HG02938 (cell line): Measurements from ENCODE around the gene FAM204A.

Experiments
- ATAC-seq: cut with Tn5 transposase; IDR thresholded peaks from one replicate; pipeline ENCODE4 v1.9.1; 2021; ENCODE audit warnings: mild to moderate bottlenecking, moderate library complexity; ENCODE audit not compliant: unreplicated experiment

Gene FAM204A

DNA sequence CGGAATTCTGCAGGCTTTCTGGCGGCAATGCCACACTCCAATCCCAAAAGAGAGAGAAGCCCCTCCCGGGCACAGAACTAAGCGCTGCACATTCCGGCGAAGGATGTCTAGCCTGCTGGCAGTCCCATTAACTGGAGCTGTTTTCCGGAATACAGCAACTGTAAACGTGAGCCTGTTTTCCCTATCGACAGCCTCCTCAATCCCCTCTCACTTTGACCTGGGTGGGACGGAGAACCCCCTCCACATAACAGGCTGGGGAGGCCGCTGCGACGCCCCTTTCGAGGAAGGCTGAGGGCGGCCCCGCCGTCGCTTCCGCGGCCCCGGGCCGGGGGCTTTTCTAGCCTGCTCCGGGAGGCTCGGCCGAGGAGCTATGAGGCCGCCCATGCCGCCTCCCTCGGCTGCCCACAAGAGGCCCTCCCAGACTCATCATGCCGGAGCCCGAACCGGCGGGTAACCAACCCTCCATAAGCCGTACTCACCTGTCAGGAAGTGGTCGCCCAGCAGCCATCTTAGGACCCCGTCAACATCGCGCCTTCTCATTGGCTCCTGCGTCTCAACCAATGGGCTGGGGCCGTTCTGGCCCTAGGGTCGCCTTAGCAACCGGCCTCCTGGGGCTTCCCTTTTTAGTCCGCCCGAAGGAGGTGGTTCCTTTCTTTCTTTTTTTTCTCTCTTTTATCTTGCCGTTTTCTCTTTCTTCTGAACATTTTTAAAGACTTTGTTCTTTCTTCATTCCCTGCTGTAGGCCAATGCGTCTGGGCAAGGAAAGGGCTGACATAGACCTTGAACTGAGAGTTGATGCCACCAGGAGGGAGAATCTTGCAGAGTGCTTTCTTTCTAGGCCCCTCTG is at the start of gene FAM204A:
Gene FAM204A, minus strand, starts transcription at position 534 of the 847 bp plus-strand sequence. CDS start 5,909 bp downstream, outside the sequence.
- peak; percentile 100 for ATAC-seq

DNA sequence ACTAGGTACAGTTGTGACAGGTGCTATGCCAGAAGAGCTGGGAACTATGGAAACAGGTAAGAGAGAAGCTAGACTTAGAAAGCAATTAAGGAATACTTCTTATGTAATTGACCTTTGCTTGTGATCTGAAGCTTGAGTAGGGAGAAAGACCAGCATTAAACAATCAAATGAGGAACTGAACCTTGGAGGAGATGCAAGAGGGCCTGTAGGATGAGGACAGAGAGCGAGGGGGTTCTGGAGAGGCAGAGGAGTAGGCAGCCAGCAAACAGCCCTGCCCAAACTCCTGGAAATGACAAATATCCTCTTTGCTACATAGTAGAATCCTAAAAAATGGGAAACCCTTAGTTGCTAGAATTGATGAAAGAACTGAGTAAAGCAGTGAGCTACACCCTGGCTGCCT is 41.6 kb upstream of the FAM204A start:
- no peak for ATAC-seq

DNA sequence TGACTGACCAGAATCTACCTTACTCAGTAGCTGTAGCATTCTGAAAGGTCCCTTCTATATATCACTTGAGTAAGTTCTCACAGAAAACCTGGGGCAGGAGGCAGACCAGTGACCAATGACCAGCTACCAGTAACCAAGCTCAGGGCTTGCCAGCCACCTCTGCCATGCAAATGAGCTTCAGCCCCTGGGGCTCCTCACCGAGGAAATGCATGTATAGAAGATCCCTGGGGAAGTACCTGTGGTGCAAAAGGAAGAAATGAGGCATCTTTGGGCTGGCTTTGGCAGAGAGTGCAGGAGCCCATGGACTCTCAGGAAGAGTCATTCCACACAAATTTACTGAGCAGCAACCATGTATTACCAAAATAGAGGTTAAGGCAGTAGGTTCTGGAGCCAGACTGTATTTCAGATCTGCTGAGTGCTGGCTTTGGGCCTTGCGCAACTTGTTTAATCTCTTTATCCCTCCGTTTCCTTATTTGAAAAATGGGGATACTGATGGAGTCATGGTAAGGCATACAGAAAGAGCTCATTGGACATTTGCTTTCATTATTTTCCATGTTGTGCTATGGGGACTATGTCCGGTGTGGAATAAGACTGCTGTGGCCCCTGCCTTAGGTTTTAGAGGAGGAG is 41.1 kb upstream of the FAM204A start:
- ATAC-seq, result no peak

DNA sequence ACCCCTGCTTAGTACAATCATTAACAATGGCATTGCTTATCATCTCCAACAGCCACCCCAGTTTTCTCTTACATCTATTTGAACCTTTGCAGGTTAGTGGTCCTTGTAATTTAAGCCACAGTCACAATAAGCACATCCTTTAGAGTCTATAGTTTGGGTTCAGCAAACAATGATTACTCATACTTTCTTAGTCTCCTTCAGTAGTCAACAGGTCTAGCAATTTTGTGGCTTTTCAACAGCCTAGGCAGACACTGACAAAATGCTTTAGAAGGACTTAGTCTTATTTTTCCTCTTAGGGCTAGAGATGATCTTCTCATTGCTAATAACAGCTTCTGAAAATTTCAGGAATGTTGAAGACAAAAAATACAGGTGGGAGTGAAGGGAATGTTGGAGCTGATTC is 32.3 kb upstream of the FAM204A start:
- ATAC-seq, result no peak

DNA sequence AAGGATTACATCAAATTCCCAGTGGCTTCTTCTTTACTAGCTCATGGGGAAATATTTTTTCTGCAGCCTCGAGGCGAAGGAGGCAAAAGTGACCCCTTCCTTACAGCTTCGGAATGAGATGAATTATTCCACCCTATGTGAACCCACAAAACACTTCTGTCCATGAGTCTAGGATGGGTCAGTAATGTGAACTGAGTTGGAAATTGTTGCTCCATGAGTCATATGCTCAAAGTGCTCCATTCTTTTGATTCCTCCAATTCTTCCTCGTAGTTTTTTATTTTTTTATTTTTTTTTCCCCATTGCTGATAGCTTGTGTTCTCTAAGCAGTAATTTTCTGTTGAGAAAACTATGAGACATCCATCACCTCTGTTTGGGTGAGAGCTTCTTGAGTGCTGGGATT is 31.7 kb upstream of the FAM204A start:
- no peak for ATAC-seq

DNA sequence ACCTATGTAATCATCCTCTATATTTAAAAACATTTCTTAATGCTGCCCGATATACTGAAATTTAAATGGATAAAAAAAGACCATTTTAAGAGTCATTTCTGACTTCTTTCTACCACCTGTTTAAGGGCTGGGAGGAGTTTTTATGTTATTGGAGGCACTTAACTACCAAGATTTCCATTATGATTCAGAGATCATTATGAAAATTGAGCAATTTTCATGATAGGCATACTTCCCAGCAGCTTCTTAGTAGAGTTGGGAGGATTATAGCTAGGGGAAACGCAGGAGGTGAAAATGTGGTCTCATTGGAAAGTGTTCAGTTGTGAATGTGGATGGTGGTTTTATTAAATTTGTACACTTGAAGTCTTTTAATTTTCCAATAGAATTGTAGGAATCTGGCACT is 28.4 kb upstream of the FAM204A start:
- ATAC-seq, result no peak

DNA sequence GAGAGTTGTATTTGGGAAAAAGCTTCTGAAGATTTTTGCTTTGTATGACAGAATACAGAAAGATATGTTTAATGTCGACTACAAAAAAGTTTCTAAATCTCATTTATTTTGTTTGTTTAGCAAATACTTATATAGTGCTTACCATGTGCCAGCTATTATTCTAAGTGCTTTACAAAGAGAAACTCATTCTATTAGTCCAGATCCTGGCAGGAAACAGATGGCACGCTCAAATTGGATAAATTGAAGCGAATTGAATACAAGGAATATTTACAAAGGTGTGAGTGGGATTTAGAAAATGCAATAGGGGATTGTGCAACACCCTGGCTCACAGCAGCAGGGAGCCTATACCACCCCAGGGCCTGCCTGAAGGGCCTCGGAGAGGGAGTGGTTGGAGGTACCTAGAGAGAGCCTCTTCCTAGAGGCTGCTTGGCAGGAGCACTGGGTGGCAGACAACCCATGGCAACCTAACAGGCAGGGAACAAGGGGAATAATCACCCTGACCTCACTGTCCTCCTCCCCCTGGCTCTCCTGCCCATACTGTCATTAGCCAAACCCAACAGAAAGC is 27.6 kb upstream of the FAM204A start:
- ATAC-seq, result no peak

DNA sequence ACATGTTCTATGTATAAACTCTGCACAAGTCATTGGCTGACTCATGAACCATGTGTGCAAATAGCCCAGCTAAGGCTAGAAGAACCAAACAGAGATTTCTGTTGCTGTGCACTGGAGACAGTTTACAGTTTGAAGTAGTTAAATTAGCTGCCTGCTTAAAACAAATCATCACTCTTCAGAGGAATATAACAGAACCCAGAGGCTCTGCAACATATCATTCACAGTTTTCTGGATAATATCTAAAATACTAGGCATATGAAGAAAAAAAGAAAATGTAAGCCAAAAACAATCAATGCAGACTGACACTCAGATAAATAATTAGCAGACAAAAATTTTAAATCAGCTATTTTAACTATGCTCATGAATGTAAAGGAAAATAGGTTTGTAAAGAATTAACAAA is 23.6 kb upstream of the FAM204A start:
- ATAC-seq, result no peak

DNA sequence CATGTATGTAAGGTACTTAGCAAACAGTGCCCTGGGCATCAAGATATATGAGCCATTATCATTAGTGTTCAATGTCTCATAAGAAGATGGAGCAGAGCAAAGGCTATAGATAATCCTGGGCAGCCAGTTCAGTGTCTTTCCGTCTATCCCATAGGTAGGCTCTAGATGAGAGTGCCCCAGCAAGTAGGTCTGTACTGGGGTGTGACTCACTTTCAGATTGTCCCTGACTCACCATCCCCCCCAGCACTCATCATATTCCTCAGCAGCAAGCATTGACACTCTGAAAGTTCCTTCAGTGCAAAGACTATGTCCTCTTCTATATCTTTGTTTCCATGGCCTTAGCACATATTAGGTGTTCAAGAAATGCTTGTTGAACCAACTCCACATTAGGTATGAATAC is 20.0 kb upstream of the FAM204A start:
- no peak for ATAC-seq

DNA sequence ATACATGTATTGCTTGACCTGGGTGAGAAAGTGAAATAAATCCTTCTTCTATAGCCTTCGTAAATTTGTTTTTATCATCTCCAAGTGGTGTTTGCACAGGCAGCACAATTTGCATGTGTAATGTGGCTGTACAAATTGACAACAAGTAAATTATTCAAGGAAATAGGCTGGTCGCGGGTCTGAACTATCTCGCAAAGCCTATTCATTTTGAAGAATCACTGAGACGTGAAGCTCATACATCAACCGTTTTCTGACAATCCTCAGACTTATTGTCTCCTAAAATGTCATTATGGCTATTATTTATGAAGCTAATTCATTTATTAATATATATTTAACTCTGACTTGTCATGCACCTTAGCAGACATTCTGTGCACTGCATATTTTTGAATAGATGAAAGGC is 16.2 kb upstream of the FAM204A start:
- ATAC-seq, result no peak

DNA sequence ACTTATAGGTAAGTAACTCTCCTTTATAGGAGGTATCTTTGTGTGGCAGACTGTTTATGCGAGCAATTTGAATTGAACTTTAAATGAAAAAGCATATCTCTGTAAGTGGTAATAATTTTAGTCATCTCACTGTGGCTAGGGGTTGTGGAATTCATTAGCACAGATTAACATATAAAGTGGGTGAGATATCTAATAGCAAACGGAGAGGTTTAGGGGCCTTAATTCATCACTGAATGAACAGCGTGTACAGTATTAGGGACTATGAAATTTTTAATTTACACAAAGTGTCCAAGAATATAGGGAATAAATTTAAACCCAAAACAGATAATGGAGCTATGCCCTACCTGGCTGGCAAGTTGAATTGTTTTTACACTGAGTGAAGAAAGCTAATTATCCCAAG is 15.7 kb upstream of the FAM204A start:
- no peak for ATAC-seq

DNA sequence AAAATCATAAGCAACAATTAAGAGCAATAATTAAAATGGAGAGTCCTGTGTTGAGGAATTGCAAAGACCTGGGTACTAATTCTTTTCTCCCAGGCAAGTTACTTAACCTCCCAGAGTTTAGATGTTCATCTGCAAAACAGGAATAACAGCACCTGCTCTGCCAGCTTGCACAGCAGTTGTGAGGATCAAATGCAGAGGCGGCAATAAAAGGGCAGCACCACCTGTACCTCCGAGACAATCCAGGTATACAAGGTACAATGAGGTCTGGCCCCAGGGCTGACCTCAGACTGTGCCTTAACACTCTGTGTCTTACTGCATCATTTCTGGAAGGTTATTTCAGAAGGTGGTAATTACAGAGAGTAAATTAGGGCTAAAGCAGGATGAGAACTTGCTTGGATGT is 14.5 kb upstream of the FAM204A start:
- no peak for ATAC-seq

DNA sequence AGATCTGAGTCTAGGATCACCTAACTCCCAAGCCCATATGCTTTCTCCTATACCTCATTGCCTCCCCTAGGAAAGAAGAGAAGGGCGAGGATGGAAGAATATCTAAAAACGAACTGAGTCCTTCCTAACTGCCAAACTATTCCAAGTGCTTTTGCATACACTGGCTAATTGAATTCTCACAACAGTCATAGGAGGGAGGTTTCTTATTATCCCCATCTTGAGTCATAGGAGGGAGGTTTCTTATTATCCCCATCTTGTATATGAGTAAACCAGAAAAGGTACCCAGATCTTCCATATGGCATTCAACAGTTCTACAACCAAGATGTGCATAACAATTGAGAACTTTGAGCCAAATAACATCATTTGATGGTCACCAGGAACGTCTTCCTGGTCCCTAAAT is 13.1 kb upstream of the FAM204A start:
- no peak for ATAC-seq

DNA sequence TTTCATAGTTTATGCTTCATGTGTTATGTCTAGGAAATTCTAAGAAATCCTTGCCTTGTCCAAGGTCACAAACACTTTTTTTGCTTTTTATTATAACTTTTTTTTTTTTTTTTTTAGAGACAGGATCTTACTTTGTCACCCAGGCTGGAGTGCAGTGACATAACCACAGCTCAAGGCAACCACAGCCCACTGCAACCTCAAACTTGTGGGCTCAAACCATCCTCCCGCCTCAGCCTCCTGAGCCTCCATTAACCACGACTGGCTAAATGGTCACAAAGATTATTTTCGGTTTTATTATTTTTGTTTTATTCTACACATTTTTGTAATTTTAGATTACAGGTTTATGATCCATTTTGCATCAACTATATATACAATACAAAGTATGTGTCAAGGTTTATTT is 7.1 kb upstream of the FAM204A start:
- no peak for ATAC-seq

DNA sequence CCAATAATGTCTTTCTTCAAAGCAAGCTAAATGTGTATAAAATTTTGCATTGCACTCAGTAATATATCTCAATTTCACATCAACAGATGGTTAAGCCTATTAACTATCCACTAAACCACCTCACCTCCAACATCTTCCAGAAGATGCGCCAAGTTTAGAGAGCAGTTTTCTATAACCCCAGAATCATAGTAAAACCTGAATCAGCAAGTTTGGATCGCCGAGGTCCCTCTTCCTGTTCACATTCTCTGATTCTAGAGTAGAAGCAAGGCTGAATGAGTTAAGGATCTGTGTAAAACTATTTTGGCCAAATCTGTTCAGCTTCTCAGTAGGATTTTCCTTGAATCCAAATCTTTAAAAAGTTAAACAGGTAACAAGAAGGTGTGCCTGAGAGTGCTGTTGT is 1.4 kb upstream of the FAM204A start:
- no peak for ATAC-seq

DNA sequence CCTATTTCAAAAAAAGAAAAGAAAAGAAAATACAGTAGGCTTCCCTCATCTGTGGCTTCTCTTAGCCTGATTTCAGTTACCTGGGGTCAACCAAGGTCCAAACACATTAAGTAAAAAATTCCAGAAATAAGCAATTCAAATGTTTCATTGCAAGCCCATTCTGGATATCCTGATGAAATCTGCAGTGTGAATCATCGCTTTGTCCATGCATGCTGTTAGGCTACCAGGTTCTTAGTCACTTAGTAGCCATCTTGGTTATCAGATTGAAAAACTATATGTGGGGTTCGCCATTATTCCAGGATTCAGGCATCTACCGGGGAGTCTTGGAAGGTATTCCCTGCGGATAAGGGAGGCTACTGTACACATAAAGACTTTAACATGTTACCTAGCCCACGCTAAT is 991 bp upstream of the FAM204A start:
- ATAC-seq, result no peak

DNA sequence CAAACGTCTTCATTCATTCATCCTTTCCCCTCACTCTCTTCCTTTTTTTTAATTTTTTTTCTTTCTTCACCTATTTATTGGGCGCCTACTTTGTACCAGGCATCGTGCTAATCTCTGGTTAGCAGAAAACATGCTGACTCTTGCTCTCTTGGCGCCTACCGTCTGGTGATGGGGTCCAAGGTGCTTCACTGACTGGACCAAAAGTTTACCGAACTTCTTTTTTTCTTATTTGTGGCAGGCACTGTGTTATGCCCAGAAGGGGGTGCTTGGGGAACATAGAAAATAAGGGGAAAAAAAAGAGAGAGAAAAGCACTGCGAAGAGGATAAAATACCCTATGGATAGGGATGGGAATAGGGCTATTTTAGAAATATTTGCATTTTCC is 505 bp upstream of the FAM204A start:
- no peak for ATAC-seq

DNA sequence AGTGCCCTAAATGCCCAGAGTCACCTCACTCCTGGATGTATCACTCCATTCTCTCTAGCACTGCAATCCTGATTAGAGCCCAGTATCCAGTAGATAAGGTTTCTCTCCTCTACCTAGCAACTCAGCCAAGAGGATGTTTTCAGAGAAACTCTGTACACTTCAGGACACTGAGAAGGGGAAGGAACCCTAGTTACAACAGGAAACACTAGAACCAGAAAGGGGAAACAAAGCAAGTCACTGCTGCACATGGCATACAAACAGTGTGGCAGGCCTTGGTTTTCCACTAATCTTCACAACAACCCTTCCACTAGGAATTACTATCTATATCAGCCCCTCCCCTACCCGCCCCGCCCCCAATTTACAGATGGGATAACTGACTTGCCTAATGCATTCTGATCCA is 1.6 kb downstream of the FAM204A start:
- no peak for ATAC-seq

DNA sequence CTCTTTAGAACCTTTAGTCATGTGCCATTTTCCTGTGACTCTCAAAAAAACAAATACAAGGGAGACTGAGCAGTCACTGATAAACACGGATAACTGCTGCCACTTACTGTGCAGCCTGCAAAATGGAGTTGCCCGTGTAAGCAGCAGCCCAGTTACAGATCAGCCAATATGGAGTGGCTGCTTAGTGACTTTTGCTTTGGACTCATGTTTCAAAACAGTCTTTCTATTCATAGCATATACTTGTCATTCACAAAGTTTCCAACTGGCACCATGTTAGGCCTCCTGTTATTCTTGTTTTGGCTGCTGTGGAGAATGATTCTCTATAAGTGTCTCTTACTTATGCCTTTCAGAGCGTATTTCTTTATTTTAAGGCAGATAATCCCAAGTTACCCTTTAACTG is 3.0 kb downstream of the FAM204A start:
- ATAC-seq, result no peak

DNA sequence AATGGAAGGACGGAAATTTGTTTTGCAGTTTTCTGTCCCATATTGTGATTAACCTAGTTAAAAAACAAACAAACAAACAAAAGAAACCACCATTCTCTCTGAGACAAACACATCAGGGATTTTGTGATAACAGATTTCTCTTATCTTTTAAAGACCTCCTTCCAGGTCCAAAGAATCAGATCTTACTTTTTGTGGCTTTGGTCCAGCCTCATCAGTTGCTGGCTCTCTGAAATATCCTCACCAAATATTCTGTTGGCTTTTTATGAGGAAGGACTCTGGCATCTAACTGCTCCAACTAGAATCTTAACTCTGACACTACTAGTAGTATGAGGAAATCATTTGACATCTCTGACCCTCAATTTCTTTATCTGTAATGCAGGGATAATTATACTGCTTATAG is 4.8 kb downstream of the FAM204A start:
- no peak for ATAC-seq

DNA sequence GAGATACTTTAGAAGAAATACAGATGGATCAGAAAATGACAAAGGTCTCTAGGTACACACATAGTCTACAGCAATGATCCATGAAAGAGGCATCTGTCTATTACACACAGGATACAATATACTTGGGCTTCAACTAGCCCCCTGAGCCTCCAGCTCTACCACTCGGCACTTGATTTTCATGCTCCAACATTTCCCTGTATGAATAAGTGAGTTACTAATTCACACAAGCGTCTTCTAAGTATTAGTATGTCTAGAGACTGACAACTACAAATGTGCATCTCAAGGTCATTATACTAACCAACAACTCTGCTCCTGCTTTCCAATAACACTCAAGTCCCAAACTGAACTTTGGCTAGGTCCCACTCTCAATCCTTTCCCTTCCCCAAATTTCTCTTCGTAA is 8.3 kb downstream of the FAM204A start:
- ATAC-seq, result no peak

DNA sequence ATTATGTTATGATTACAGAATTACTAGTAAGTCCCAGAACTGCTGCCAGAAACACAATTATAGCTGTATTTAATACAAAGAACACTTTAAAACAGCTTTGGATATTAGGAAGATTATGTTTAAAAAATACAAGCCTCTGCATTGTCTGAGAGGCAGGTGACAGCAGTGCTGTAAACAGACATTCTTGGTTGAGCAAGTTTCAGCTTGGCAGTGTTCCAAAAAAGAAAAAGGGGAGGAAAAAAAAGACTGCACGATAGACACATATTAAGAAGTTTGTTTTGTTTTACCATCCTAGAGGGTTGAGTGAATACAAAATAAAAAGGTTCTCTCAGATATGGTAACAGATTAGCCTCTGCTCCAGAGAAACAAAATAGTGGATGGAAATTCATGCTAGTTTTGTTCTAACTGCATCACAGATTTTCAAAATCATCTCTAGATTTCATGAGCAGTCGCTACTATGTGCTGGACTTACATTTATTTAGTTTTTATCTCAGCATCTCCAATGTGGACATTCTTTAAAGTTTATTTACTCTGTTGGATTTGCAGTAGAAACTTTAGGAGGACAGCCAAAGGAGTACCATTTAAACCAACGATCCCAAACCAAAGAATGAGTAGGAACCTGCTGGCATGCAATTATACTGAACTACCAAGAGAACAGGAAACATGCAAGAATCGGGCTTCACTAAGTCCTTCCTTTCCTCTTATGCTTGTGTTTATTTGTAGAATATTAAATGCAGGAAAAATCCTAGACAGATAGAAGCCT is 9.0 kb downstream of the FAM204A start:
- no peak for ATAC-seq
